Fibroblast of lung (primary cell): ENCODE measurements around the gene TIMP4. TPM values are rescaled to one million over a fixed set of nuclear protein-coding genes. Genes with fewer than 3 reads are reported as not detected.

Source experiments
- DNase-seq, 2 donors: peaks; one replicate each; pipeline versions ENCODE4 v3.0.0 to v3.0.0-alpha.2; 2010; ENCODE audit warnings: low read depth in 2 of 2
- H2AFZ ChIP-seq: 2 replicates; pipeline ENCODE4 v1.5.1; 2012; ENCODE audit warnings: low read length, control low read depth, inconsistent platforms
- H3K27ac ChIP-seq: 2 replicates; pipeline ENCODE4 v1.5.1; 2011; ENCODE audit warnings: low read length, control low read depth; ENCODE audit not compliant: insufficient read depth
- H3K27me3 ChIP-seq: 2 replicates; pipeline ENCODE4 v1.5.1; 2011; ENCODE audit warnings: mild to moderate bottlenecking, low read length; ENCODE audit not compliant: control insufficient read depth, insufficient read depth
- H3K36me3 ChIP-seq: 2 replicates; pipeline ENCODE4 v1.5.1; 2011; ENCODE audit warnings: low read length; ENCODE audit not compliant: control insufficient read depth, insufficient read depth
- H3K4me1 ChIP-seq: 2 replicates; pipeline ENCODE4 v1.5.1; 2011; ENCODE audit warnings: low read length; ENCODE audit not compliant: control insufficient read depth, insufficient read depth; ENCODE audit errors: extremely low read depth
- H3K4me2 ChIP-seq: 2 replicates; pipeline ENCODE4 v1.5.1; 2011; ENCODE audit warnings: low read length, control low read depth; ENCODE audit not compliant: insufficient read depth; ENCODE audit errors: extremely low read depth
- H3K4me3 ChIP-seq, 4 experiments: fragments of 200-600 bp in 1 of 4; sonication (generic) in 1 of 4; replicated peaks in 1 of 4; 2 replicates each; pipeline ENCODE4 v1.5.1; 2011 to 2016; ENCODE audit warnings: low read length in 4 of 4, low read depth in 3 of 4, mild to moderate bottlenecking in 3 of 4, control low read depth in 2 of 4, inconsistent platforms in 1 of 4, mixed read lengths in 1 of 4; ENCODE audit not compliant: insufficient read depth in 1 of 4; ENCODE audit errors: control extremely low read depth in 1 of 4
- H3K79me2 ChIP-seq: 2 replicates; pipeline ENCODE4 v1.5.1; 2012; ENCODE audit warnings: mild to moderate bottlenecking, low read length, inconsistent platforms; ENCODE audit not compliant: control insufficient read depth, insufficient read depth
- H3K9ac ChIP-seq: 2 replicates; pipeline ENCODE4 v1.5.1; 2011; ENCODE audit warnings: mild to moderate bottlenecking, low read length, control low read depth; ENCODE audit not compliant: insufficient read depth
- H3K9me3 ChIP-seq: 2 replicates; pipeline ENCODE4 v1.5.1; 2012; ENCODE audit warnings: low read depth, low read length; ENCODE audit not compliant: control insufficient read depth, insufficient read depth
- H4K20me1 ChIP-seq: 2 replicates; pipeline ENCODE4 v1.5.1; 2011; ENCODE audit warnings: low read length; ENCODE audit not compliant: control insufficient read depth, insufficient read depth; ENCODE audit errors: extremely low read depth
- CTCF ChIP-seq, 2 donors: IDR thresholded peaks in 1 of 2; conservative IDR thresholded peaks in 1 of 2; 1 replicate in 1 of 2; 2 replicates in 1 of 2; pipeline ENCODE4 v1.5.1; 2011 to 2012; ENCODE audit warnings: low read length in 2 of 2, control low read depth in 1 of 2, inconsistent platforms in 1 of 2, low read depth in 1 of 2, mild to moderate bottlenecking in 1 of 2
- EZH2 ChIP-seq: IDR thresholded peaks from 2 replicates; pipeline ENCODE4 v1.5.1; 2012; ENCODE audit warnings: low read length, control low read depth, mild to moderate bottlenecking; ENCODE audit errors: missing control alignments
- polyA plus RNA-seq, 2 donors: library from polyadenylated mRNA; depleted of rRNA in 1 of 2; stranded (reverse) in 1 of 2; unstranded in 1 of 2; fragments of >200 nt; gene quantifications; 2 replicates each; pipeline ENCODE4 v1.2.1, GENCODE V29; 2011 to 2012; ENCODE audit warnings: missing spikeins in 1 of 2
- total RNA-seq: library from RNA; depleted of rRNA; stranded (reverse); fragments of >200 nt; gene quantifications from 2 replicates; pipeline ENCODE4 v1.2.1, GENCODE V29; 2014

Gene TIMP4
- total and polyA plus RNA-seq, 2 donors (not counting 1 experiment from before 2014, with no cell fraction given): 2.8 to 12.6 TPM

- H3K36me3 ChIP-seq: no peaks in the 10 kb centered on the region
- H3K9ac ChIP-seq: no peak overlapping the region
- TF ChIP-seq CTCF (conservative IDR thresholded peaks at IDR 0.05 in 1 of 2, IDR thresholded peaks at IDR 0.05 in 1 of 2; ENCODE audit: low read depth in 1 of 2, low read length in 2 of 2): no peak
- no peak for TF ChIP-seq EZH2
- H3K27ac ChIP-seq: no peak overlapping the region
- H3K79me2 ChIP-seq: no peaks in the 10 kb centered on the region
- H3K4me1 ChIP-seq: no peaks in the 10 kb centered on the region
- no peak overlapping the region for H3K4me3 ChIP-seq
- H3K9me3 ChIP-seq: no peaks in the 10 kb centered on the region
- H2AFZ ChIP-seq: no peak overlapping the region
- no peak for DNase-seq
- no peak overlapping the region for H3K4me2 ChIP-seq
- no peaks in the 10 kb centered on the region for H4K20me1 ChIP-seq
- H3K27me3 ChIP-seq: peaks cover 4% of the 10 kb centered on the region
Measured at GRCh38 chr3:12136371-12136770, 22.3 kb downstream of the TIMP4 start.

- H3K4me3 ChIP-seq: no peak overlapping the region
- TF ChIP-seq EZH2 (no peak), CTCF (conservative IDR thresholded peaks at IDR 0.05 in 1 of 2, IDR thresholded peaks at IDR 0.05 in 1 of 2; ENCODE audit: low read depth in 1 of 2, low read length in 2 of 2) (peak; percentile 92 to 97)
- peaks cover 9% of the 10 kb centered on the region for H3K27me3 ChIP-seq
- no peaks in the 10 kb centered on the region for H3K4me1 ChIP-seq
- no peak overlapping the region for H3K4me2 ChIP-seq
- H3K9ac ChIP-seq: no peak overlapping the region
- no peak overlapping the region for H3K27ac ChIP-seq
- H3K9me3 ChIP-seq: no peaks in the 10 kb centered on the region
- peak; percentile 49 to 74 for DNase-seq
- no peaks in the 10 kb centered on the region for H3K36me3 ChIP-seq
- no peak overlapping the region for H2AFZ ChIP-seq
- H4K20me1 ChIP-seq: no peaks in the 10 kb centered on the region
- H3K79me2 ChIP-seq: no peaks in the 10 kb centered on the region
Measured at GRCh38 chr3:12135029-12135657, 23.6 kb downstream of the TIMP4 start.

GRCh38 chr3:12132881-12133280 is 25.8 kb downstream of the TIMP4 start:
- Histone ChIP-seq H3K4me3 (no peak overlapping the region), H3K36me3 (no peaks in the 10 kb centered on the region), H2AFZ (no peak overlapping the region), H3K9ac (no peak overlapping the region), H3K27me3 (peaks cover 12% of the 10 kb centered on the region), H3K4me2 (no peak overlapping the region), H4K20me1 (no peaks in the 10 kb centered on the region), H3K27ac (no peak overlapping the region), H3K9me3 (no peaks in the 10 kb centered on the region), H3K79me2 (no peaks in the 10 kb centered on the region), H3K4me1 (no peaks in the 10 kb centered on the region)
- no peak for TF ChIP-seq CTCF (conservative IDR thresholded peaks at IDR 0.05 in 1 of 2, IDR thresholded peaks at IDR 0.05 in 1 of 2; ENCODE audit: low read depth in 1 of 2, low read length in 2 of 2)
- no peak for TF ChIP-seq EZH2
- DNase-seq: no peak
